SK-N-MC (cell line): ENCODE data around the gene PMS2.
"Not testable (repeated sequence)": the region's sequence is repeated elsewhere in the genome, so short reads cannot be mapped to it uniquely, and the experiment has no call there.

Experiments used
- DNase-seq: peaks from one replicate; pipeline ENCODE4 v3.0.0-alpha.2; 2011; ENCODE audit warnings: low read depth, low spot score
- H3K27ac ChIP-seq: fragments of 200-600 bp; sonication (generic); 2 replicates; pipeline ENCODE4 v1.5.1; 2016; ENCODE audit warnings: mixed run types
- H3K36me3 ChIP-seq: fragments of 200-600 bp; sonication (generic); 2 replicates; pipeline ENCODE4 v1.6.1; 2017; ENCODE audit warnings: antibody characterized with exemption, low read length, mixed read lengths; ENCODE audit not compliant: insufficient read depth
- H3K4me3 ChIP-seq: fragments of 200-600 bp; sonication (generic); 2 replicates; pipeline ENCODE4 v1.5.1; 2016
- H3K9ac ChIP-seq: fragments of 200-600 bp; sonication (generic); 2 replicates; pipeline ENCODE4 v1.8.0; 2017; ENCODE audit warnings: mixed run types, mixed read lengths; ENCODE audit not compliant: insufficient read length
- H3K9me3 ChIP-seq: fragments of 200-600 bp; sonication (generic); 2 replicates; pipeline ENCODE4 v1.6.1; 2017; ENCODE audit warnings: low read depth, mild to moderate bottlenecking, antibody characterized with exemption, low read length, moderate library complexity, mixed read lengths
- EZH2 ChIP-seq: fragments of 200-600 bp; sonication (generic); IDR thresholded peaks from one replicate; pipeline ENCODE4 v1.6.1; 2017; ENCODE audit warnings: antibody characterized with exemption
- FOXP2 ChIP-seq: optimal IDR thresholded peaks from 2 replicates; pipeline ENCODE3; 2011; ENCODE audit warnings: mild to moderate bottlenecking, moderate library complexity; ENCODE audit not compliant: insufficient read depth; ENCODE audit errors: extremely low read length, control extremely low read depth
- POLR2AphosphoS5 ChIP-seq: IDR thresholded peaks from 2 replicates; pipeline ENCODE4 v1.6.1; 2012; ENCODE audit warnings: mild to moderate bottlenecking, low read depth, low read length, borderline replicate concordance

The PMS2 gene

GRCh38 chr7:6020371-6021286, 11.8 kb upstream of the PMS2 start:
- H3K9ac ChIP-seq = no peak overlapping the region
- DNase-seq = no peak
- no peaks in the 10 kb centered on the region for H3K9me3 ChIP-seq
- H3K27ac ChIP-seq = no peak overlapping the region
- no peak overlapping the region for H3K4me3 ChIP-seq
- no peak for TF ChIP-seq FOXP2
- TF ChIP-seq EZH2 = no peak
- TF ChIP-seq POLR2AphosphoS5 = no peak
- peaks cover 90% of the 10 kb centered on the region for H3K36me3 ChIP-seq

GRCh38 chr7:6016653-6016966, 7.8 kb upstream of the PMS2 start:
- Histone ChIP-seq H3K9ac (peak overlapping the region; percentile 54), H3K9me3 (no peaks in the 10 kb centered on the region), H3K36me3 (peaks cover 57% of the 10 kb centered on the region), H3K4me3 (no peak overlapping the region), H3K27ac (peak overlapping the region; percentile 93)
- TF ChIP-seq POLR2AphosphoS5 = no peak
- no peak for TF ChIP-seq FOXP2
- TF ChIP-seq EZH2 = no peak
- no peak for DNase-seq

- Histone ChIP-seq H3K4me3 (no peak overlapping the region), H3K9me3 (no peaks in the 10 kb centered on the region), H3K9ac (peak overlapping the region; percentile 54), H3K27ac (peak overlapping the region; percentile 93), H3K36me3 (peaks cover 55% of the 10 kb centered on the region)
- DNase-seq = peak; percentile 52
- no peak for TF ChIP-seq FOXP2
- TF ChIP-seq POLR2AphosphoS5 = no peak; the same call in 1 of the 2 replicates
- TF ChIP-seq EZH2 = no peak
These were observed 7.2 kb upstream of the PMS2 start for GRCh38 chr7:6015917-6016652.

DNA sequence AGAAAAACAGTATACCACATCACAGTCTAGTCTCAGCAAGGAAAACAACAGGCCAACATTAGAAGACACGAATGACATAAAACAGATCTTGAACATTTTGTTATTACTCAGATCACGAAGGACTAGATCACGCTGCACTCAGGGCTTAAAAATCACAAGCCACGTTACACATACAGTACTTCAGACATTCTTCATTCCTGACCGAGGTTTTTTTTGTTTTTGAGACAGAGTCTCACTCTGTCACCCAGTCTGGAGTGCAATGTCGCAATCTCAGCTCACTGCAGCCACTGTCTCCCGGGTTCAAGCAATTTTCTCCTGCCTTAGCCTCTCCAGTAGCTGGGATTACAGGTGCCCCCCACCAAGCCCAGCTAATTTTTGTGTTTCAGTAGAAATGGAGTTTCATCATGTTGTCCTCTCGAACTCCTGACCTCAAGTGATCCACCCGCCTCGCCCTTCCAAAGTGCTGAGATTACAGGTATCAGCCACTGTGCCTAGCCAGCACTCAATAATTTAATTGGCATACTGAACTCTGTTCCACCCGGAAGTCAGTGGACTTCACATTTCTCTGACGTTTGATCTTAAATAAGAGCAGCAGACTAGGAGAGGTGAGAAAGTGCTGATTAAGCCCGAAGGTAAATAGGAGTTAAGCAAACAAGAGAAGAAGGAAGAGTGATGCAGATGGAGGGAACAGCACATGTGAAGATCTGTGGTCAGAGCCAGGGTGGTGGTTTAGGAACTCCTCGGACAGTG, 3.7 kb upstream of the PMS2 start:
- no peak overlapping the region for H3K4me3 ChIP-seq
- peak overlapping the region; percentile 75 for H3K27ac ChIP-seq
- no peak for DNase-seq
- H3K36me3 ChIP-seq = peaks cover 23% of the 10 kb centered on the region
- H3K9ac ChIP-seq = no peak overlapping the region
- no peak for TF ChIP-seq POLR2AphosphoS5
- TF ChIP-seq FOXP2 = no peak
- TF ChIP-seq EZH2 = no peak
- H3K9me3 ChIP-seq = no peaks in the 10 kb centered on the region

- no peak overlapping the region for H3K4me3 ChIP-seq
- peak overlapping the region; percentile 46 for H3K27ac ChIP-seq
- no peaks in the 10 kb centered on the region for H3K9me3 ChIP-seq
- no peak for DNase-seq
- TF ChIP-seq FOXP2 (no peak), EZH2 (no peak), POLR2AphosphoS5 (no peak)
- no peak overlapping the region for H3K9ac ChIP-seq
- peaks cover 13% of the 10 kb centered on the region; the same call in 1 of the 2 replicates for H3K36me3 ChIP-seq
These were observed 2.7 kb upstream of the PMS2 start for GRCh38 chr7:6011541-6011940.

DNA sequence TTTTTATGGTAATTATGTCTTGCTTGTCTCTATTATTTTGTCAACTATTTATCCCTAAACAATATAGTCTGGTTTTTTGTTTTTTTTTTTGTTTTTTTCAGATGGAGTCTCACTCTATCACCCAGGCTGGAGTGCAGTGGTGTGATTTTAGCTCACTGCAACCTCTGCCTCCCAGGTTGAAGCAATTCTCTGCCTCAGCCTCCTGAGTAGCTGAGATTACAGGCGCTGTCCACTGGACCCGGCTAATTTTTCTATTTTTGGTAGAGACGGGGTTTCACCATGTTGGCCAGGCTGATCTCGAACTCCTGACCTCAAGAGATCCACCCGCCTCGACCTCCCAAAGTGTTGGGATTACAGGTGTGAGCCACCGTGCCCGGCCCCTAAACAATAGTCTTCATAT, 1.5 kb upstream of the PMS2 start:
- H3K9ac ChIP-seq, H3K27ac ChIP-seq, DNase-seq, H3K9me3 ChIP-seq, H3K36me3 ChIP-seq: not testable (repeated sequence)
- peak overlapping the region; percentile 61 for H3K4me3 ChIP-seq

DNA sequence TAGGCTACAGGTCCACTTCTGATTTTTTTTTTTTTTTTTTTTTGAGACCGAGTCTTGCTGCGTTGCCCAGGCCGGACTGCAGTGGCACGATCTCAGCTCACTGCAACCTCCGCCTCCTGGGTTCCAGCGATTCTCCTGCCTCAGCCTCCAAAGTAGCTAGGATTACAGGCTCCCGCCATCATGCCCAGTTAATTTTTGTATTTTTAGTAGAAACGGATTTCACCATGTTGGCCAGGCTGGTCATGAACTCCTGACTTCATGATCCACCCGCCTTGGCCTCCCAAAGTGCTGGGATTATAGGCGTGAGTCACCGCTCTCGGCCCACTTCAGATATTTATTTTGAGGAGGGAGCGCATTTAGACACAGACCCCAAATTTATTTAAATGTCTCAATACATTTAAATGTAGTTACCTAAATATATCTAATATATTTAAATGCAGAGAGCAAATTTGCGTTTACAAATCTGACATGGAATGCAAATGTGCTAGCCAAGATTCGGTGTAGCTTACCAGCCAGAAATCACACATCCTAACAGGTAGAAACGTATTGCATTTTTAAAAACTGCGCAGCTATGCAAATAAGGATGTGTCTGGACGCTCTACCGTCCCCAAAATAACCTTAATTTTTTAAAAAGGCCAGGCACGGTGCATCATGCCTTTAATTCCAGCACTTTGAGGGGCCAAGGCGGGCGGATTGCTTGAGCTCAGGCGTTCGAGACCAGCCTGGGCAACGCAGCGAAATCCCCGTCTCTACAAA, 836 bp downstream of the PMS2 start:
- Histone ChIP-seq H3K4me3 (peak overlapping the region; percentile 86), H3K9ac (peak overlapping the region; percentile 92)
- H3K27ac ChIP-seq, DNase-seq, H3K36me3 ChIP-seq, H3K9me3 ChIP-seq: not testable (repeated sequence)

GRCh38 chr7:6007386-6007785, 1.5 kb downstream of the PMS2 start:
- no peak for DNase-seq
- Histone ChIP-seq H3K9ac (no peak overlapping the region), H3K4me3 (no peak overlapping the region), H3K36me3 (peaks cover 9% of the 10 kb centered on the region), H3K27ac (no peak overlapping the region), H3K9me3 (no peaks in the 10 kb centered on the region)
- TF ChIP-seq EZH2 = no peak
- TF ChIP-seq FOXP2 = no peak
- no peak for TF ChIP-seq POLR2AphosphoS5
